Astrocyte (in vitro differentiated cells and primary cell): ENCODE results near the gene RPP25L. TPM values are rescaled to one million over a fixed set of nuclear protein-coding genes. Genes with fewer than 3 reads are reported as not detected.
A peak's percentile ranks its signal among the peaks of the same experiment; 100 is the strongest.

ENCODE experiments used
- DNase-seq: peaks from one replicate; pipeline ENCODE4 v3.0.0-alpha.2; 2010; ENCODE audit warnings: low read depth
- FAIRE-seq: peaks from 2 replicates; lab custom pipeline; 2011; peaks lifted over from hg19 to GRCh38; lab: Jason Lieb, UNC
- H2AFZ ChIP-seq: 2 replicates; pipeline ENCODE4 v1.6.0; 2012; ENCODE audit warnings: low read depth, low read length, inconsistent platforms
- H3K27ac ChIP-seq: 2 replicates; pipeline ENCODE4 v1.5.1; 2011; ENCODE audit warnings: low read depth, low read length, inconsistent platforms
- H3K27me3 ChIP-seq: 2 replicates; pipeline ENCODE4 v1.6.0; 2011; ENCODE audit warnings: low read length, inconsistent platforms; ENCODE audit not compliant: insufficient read depth
- H3K36me3 ChIP-seq: 2 replicates; pipeline ENCODE4 v1.5.1; 2011; ENCODE audit warnings: low read length, inconsistent platforms; ENCODE audit not compliant: insufficient read depth
- H3K4me1 ChIP-seq: 2 replicates; pipeline ENCODE4 v1.5.1; 2011; ENCODE audit warnings: low read length, inconsistent platforms; ENCODE audit not compliant: insufficient read depth
- H3K4me2 ChIP-seq: 2 replicates; pipeline ENCODE4 v1.6.0; 2012; ENCODE audit warnings: low read length, inconsistent platforms
- H3K4me3 ChIP-seq: 2 replicates; pipeline ENCODE4 v1.5.1; 2011; ENCODE audit warnings: low read depth, mild to moderate bottlenecking, low read length, inconsistent platforms; ENCODE audit not compliant: insufficient read depth
- H3K79me2 ChIP-seq: 2 replicates; pipeline ENCODE4 v1.6.0; 2012; ENCODE audit warnings: mild to moderate bottlenecking, low read length, inconsistent platforms; ENCODE audit not compliant: insufficient read depth
- H3K9ac ChIP-seq: 2 replicates; pipeline ENCODE4 v1.6.0; 2012; ENCODE audit warnings: mild to moderate bottlenecking, low read length, inconsistent platforms
- H3K9me3 ChIP-seq: 2 replicates; pipeline ENCODE4 v1.5.1; 2012; ENCODE audit warnings: low read depth, mild to moderate bottlenecking, low read length, inconsistent platforms; ENCODE audit not compliant: insufficient read depth
- H4K20me1 ChIP-seq: 2 replicates; pipeline ENCODE4 v1.6.0; 2012; ENCODE audit warnings: low read length, inconsistent platforms; ENCODE audit not compliant: insufficient read depth
- H3K27ac Mint-ChIP-seq: one replicate; pipeline ENCODE4 v1.8.0; 2021; ENCODE audit warnings: mild to moderate bottlenecking, mixed read lengths; ENCODE audit not compliant: unreplicated experiment
- H3K27me3 Mint-ChIP-seq: one replicate; pipeline ENCODE4 v1.8.0; 2021; ENCODE audit warnings: low read depth, mixed read lengths; ENCODE audit not compliant: unreplicated experiment
- H3K36me3 Mint-ChIP-seq: one replicate; pipeline ENCODE4 v1.8.0; 2021; ENCODE audit warnings: low read depth, mixed read lengths; ENCODE audit not compliant: unreplicated experiment
- H3K4me1 Mint-ChIP-seq: one replicate; pipeline ENCODE4 v1.8.0; 2021; ENCODE audit warnings: low read depth, mixed read lengths; ENCODE audit not compliant: unreplicated experiment
- H3K4me3 Mint-ChIP-seq: one replicate; pipeline ENCODE4 v1.8.0; 2021; ENCODE audit warnings: mild to moderate bottlenecking, moderate library complexity, mixed read lengths; ENCODE audit not compliant: unreplicated experiment
- H3K9me3 Mint-ChIP-seq: one replicate; pipeline ENCODE4 v1.8.0; 2021; ENCODE audit warnings: mild to moderate bottlenecking, mixed read lengths; ENCODE audit not compliant: unreplicated experiment
- EZH2 ChIP-seq: IDR thresholded peaks from 2 replicates; pipeline ENCODE4 v1.6.1; 2012; ENCODE audit warnings: mild to moderate bottlenecking, low read length, inconsistent platforms; ENCODE audit not compliant: insufficient read depth
- total RNA-seq: library from RNA; stranded (reverse); gene quantifications from 2 replicates; pipeline ENCODE4 v1.2.1, GENCODE V29; 2021
- TF ChIP-seq, protein P1 (sequence below): IDR thresholded peaks from 2 replicates; pipeline ENCODE4 v1.5.1; 2011; ENCODE audit warnings: low read depth, mild to moderate bottlenecking, inconsistent platforms, low read length, moderate library complexity; ENCODE audit not compliant: insufficient read depth

Gene RPP25L
- total RNA-seq, 1 donor from 2014 or later: 13.9 TPM

GRCh38 chr9:34620061-34620994, 8.4 kb upstream of the RPP25L start, which contains the start of gene DCTN3:
DCTN3 (minus strand) TSS chr9:34620495; CDS start chr9:34620464, 31 bp downstream.
- Histone ChIP-seq H3K4me3 (peak within 1 kb of the TSS; percentile 79), H2AFZ (peak within 1 kb of the TSS; percentile 86), H3K9ac (peak within 1 kb of the TSS; percentile 85), H3K4me2 (peak within 1 kb of the TSS; percentile 94), H3K27me3 (peaks cover 19% of the 10 kb centered on the region), H3K79me2 (peaks cover 12% of the 10 kb centered on the region), H3K36me3 (peaks cover 13% of the 10 kb centered on the region), H3K9me3 (no peaks in the 10 kb centered on the region), H3K4me1 (peaks cover 6% of the 10 kb centered on the region), H3K27ac (peak within 1 kb of the TSS; percentile 49), H4K20me1 (no peaks in the 10 kb centered on the region)
- TF ChIP-seq EZH2: no peak
- TF ChIP-seq, protein P1, sequence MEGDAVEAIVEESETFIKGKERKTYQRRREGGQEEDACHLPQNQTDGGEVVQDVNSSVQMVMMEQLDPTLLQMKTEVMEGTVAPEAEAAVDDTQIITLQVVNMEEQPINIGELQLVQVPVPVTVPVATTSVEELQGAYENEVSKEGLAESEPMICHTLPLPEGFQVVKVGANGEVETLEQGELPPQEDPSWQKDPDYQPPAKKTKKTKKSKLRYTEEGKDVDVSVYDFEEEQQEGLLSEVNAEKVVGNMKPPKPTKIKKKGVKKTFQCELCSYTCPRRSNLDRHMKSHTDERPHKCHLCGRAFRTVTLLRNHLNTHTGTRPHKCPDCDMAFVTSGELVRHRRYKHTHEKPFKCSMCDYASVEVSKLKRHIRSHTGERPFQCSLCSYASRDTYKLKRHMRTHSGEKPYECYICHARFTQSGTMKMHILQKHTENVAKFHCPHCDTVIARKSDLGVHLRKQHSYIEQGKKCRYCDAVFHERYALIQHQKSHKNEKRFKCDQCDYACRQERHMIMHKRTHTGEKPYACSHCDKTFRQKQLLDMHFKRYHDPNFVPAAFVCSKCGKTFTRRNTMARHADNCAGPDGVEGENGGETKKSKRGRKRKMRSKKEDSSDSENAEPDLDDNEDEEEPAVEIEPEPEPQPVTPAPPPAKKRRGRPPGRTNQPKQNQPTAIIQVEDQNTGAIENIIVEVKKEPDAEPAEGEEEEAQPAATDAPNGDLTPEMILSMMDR: no peak
- peak; percentile 91 for DNase-seq
- Mint-ChIP-seq H3K27ac (peak within 1 kb of the TSS; percentile 67), H3K4me3 (peak within 1 kb of the TSS; percentile 94), H3K36me3 (peaks cover 15% of the 10 kb centered on the region), H3K9me3 (no peaks in the 10 kb centered on the region), H3K27me3 (peaks cover 16% of the 10 kb centered on the region), H3K4me1 (peaks cover 3% of the 10 kb centered on the region)
- FAIRE-seq: peak; percentile 95

DNA sequence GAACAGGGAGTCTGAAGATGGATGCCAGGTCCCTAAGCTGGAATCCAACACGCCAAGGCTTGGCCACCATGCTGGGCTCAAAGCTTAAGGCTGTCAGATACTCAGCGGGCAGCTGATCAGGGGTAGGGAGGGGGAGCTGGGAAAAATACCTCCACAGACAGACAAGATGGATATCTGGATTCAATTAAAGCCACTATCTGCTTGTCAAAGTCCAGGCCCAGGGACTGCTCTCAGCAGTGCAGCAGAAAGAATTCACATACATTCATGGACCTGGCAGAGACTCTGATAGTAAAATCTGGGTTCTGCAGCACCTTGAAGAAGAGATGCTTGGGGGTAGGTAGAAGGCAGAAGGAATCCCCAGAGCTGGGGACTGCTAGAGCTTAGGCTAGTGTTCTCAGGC, 3.2 kb upstream of the RPP25L start:
- Histone ChIP-seq H3K36me3 (peaks cover 13% of the 10 kb centered on the region), H4K20me1 (peaks cover 3% of the 10 kb centered on the region), H3K27ac (no peak overlapping the region), H3K4me3 (no peak overlapping the region), H3K27me3 (no peaks in the 10 kb centered on the region), H3K9ac (no peak overlapping the region), H3K4me2 (no peak overlapping the region), H2AFZ (no peak overlapping the region), H3K79me2 (peaks cover 24% of the 10 kb centered on the region), H3K9me3 (no peaks in the 10 kb centered on the region), H3K4me1 (peaks cover 21% of the 10 kb centered on the region)
- FAIRE-seq (no peak), DNase-seq (no peak)
- Mint-ChIP-seq H3K27ac (no peak overlapping the region), H3K36me3 (peaks cover 21% of the 10 kb centered on the region), H3K4me1 (peaks cover 6% of the 10 kb centered on the region), H3K4me3 (no peak overlapping the region), H3K9me3 (no peaks in the 10 kb centered on the region), H3K27me3 (peaks cover 2% of the 10 kb centered on the region)
- no peak for TF ChIP-seq EZH2
- TF ChIP-seq, protein P1: no peak
